ENCODE data around the gene LRR1.

LRR1 gene

DNA sequence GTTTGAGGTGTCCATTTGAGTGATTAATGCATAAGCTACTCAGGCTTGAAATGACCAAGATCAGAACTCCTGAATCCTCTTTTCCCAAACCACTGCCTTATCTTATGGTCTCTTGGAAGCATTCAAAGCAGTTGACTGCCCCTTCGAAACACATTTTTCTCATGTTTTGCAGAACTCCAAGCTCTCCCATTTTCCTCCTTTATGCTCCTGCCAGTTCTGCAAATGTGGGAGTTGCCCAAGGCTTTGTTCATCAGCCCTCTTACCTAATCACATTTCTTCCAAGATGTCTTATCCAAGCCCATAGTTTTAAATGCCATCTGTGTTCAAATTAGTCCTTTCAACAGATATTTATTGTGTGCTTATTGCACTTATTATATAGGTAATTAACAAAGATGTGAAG lies 38.1 kb downstream of the LRR1 start:
- DNase-seq: no peak
- no peaks in the 10 kb centered on the region for H3K4me1 ChIP-seq
- no peaks in the 10 kb centered on the region for H3K9me3 ChIP-seq
- TF ChIP-seq, protein P1, sequence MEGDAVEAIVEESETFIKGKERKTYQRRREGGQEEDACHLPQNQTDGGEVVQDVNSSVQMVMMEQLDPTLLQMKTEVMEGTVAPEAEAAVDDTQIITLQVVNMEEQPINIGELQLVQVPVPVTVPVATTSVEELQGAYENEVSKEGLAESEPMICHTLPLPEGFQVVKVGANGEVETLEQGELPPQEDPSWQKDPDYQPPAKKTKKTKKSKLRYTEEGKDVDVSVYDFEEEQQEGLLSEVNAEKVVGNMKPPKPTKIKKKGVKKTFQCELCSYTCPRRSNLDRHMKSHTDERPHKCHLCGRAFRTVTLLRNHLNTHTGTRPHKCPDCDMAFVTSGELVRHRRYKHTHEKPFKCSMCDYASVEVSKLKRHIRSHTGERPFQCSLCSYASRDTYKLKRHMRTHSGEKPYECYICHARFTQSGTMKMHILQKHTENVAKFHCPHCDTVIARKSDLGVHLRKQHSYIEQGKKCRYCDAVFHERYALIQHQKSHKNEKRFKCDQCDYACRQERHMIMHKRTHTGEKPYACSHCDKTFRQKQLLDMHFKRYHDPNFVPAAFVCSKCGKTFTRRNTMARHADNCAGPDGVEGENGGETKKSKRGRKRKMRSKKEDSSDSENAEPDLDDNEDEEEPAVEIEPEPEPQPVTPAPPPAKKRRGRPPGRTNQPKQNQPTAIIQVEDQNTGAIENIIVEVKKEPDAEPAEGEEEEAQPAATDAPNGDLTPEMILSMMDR (IDR thresholded peaks at IDR 0.05; ENCODE audit: low read depth, low read length): no peak
- H3K4me3 ChIP-seq (ENCODE audit: low read depth, low read length): no peak overlapping the region
- peaks cover 23% of the 10 kb centered on the region for H3K36me3 ChIP-seq
- H3K27me3 ChIP-seq: no peaks in the 10 kb centered on the region

- no peak overlapping the region for H3K4me3 ChIP-seq (ENCODE audit: low read depth, low read length)
- H3K9me3 ChIP-seq: no peaks in the 10 kb centered on the region
- DNase-seq: no peak
- no peaks in the 10 kb centered on the region for H3K4me1 ChIP-seq
- TF ChIP-seq, protein P1 (IDR thresholded peaks at IDR 0.05; ENCODE audit: low read depth, low read length): no peak
- H3K27me3 ChIP-seq: no peaks in the 10 kb centered on the region
- H3K36me3 ChIP-seq: peaks cover 23% of the 10 kb centered on the region
Measured at GRCh38 chr14:49637534-49638078, 38.9 kb downstream of the LRR1 start.

DNA sequence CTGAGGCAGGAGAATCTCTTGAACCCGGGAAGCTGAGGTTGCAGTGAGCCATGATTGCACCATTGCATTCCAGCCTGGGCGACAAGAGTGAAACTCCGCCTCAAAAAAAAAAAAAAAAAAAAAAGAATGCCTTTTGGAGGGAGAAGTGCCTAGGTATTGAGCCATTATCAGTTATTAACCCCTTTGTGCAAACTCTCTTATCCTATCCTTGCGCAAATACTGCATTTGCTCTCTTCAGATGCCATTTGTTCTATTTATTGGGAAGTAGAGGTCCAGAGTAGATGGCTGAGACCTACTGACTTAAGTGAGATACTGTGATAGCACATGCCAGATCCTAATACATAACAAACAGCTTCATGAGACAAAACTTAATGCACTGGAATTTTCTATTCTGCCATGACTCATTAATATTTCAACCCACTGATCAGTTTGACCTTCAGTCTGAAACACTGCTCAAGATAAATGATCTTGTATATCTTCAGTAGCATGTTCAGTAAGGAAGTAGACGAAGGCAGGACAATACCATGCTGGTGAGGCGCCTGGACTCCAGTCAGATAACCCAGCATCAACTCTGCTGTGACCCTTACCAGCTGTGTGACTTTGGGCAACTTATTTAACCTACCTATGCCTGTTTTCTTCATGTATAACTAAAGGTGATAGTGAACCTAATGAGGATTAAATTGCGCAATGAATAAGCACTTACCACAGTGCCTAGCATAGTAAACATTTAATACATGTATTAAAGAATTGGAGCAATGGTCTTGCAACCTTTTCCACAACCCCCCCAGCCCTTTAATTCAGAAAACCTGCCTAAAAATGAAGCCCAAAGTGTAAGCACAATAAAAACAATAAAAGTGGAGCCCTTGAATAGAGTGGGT lies 42.0 kb downstream of the LRR1 start:
- TF ChIP-seq, protein P1 (IDR thresholded peaks at IDR 0.05; ENCODE audit: low read depth, low read length): no peak

DNA sequence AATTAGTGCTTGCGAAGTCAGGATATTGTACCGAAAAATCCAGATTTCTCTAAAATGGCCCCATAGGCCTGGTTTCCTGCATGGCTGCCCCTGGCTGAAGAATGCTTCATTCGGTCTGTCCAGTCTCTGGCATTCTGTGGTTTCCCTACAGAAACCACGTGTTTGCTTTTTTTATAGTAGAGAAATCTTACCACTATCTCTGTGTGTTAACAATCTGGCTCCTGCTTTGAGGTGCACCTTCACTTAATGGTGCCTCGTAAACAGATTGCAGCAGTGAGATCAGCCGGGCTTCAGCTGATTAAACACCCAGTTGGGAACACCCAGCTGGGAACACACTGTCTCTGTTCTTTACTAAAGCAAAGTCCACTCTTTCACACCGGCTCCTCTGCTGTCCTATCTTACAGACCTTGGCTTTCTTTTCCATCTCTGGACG lies 43.0 kb downstream of the LRR1 start:
- no peak for DNase-seq
- TF ChIP-seq, protein P1 (IDR thresholded peaks at IDR 0.05; ENCODE audit: low read depth, low read length): no peak
- Histone ChIP-seq H3K4me3 (ENCODE audit: low read depth, low read length) (no peak overlapping the region), H3K27me3 (no peaks in the 10 kb centered on the region), H3K9me3 (no peaks in the 10 kb centered on the region), H3K4me1 (no peaks in the 10 kb centered on the region), H3K36me3 (peaks cover 13% of the 10 kb centered on the region)

More for the DNA sequence above, 42.0 kb downstream of the LRR1 start:
- Histone ChIP-seq H3K4me3 (ENCODE audit: low read depth, low read length) (no peak overlapping the region), H3K9me3 (no peaks in the 10 kb centered on the region), H3K36me3 (peaks cover 19% of the 10 kb centered on the region), H3K27me3 (no peaks in the 10 kb centered on the region), H3K4me1 (no peaks in the 10 kb centered on the region)
- no peak for DNase-seq

GRCh38 chr14:49642163-49642562 lies 43.4 kb downstream of the LRR1 start:
- Histone ChIP-seq H3K36me3 (peaks cover 12% of the 10 kb centered on the region), H3K9me3 (no peaks in the 10 kb centered on the region), H3K4me3 (ENCODE audit: low read depth, low read length) (no peak overlapping the region), H3K27me3 (no peaks in the 10 kb centered on the region), H3K4me1 (no peaks in the 10 kb centered on the region)
- no peak for DNase-seq
- TF ChIP-seq, protein P1 (IDR thresholded peaks at IDR 0.05; ENCODE audit: low read depth, low read length): no peak

DNA sequence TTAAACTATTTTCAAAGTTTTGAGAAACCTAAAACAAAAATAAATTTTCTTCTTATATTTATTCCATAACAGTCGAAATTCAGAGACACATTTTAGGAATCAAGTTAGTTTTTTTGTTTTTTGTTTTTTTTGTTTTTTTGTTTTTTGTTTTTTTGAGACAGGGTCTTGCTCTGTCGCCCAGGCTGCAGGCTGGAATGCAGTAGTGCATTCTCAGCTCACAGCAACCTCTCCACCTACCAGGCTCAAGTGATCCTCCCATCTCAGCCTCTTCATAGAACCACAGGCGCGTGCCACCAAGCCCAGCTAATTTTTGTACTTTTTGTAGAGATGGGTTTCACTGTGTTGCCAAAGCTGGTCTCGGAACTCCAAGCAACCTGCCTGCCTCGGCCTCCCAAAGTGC lies 54.8 kb downstream of the LRR1 start:
- Histone ChIP-seq H3K36me3 (peaks cover 32% of the 10 kb centered on the region), H3K9me3 (no peaks in the 10 kb centered on the region), H3K4me3 (ENCODE audit: low read depth, low read length) (no peak overlapping the region), H3K27me3 (no peaks in the 10 kb centered on the region), H3K4me1 (no peaks in the 10 kb centered on the region)
- TF ChIP-seq, protein P1 (IDR thresholded peaks at IDR 0.05; ENCODE audit: low read depth, low read length): no peak
- DNase-seq: no peak
